Keratinocyte (primary cell): Measurements from ENCODE around the gene CTXN1.

Source experiments
- EZH2 ChIP-seq: IDR thresholded peaks from one replicate; pipeline ENCODE4 v1.6.1; 2012; ENCODE audit warnings: inconsistent platforms, mild to moderate bottlenecking, low read length, moderate library complexity
- TF ChIP-seq, protein P1 (sequence below), 3 experiments: IDR thresholded peaks in 1 of 3; conservative IDR thresholded peaks in 1 of 3; optimal IDR thresholded peaks in 1 of 3; 2 replicates in 2 of 3; 3 replicates in 1 of 3; pipeline versions ENCODE3 to v1.5.1; 2011; ENCODE audit warnings: low read length in 3 of 3, mild to moderate bottlenecking in 3 of 3, moderate library complexity in 2 of 3, control low read depth in 1 of 3, inconsistent platforms in 1 of 3; ENCODE audit not compliant: insufficient read depth in 2 of 3; ENCODE audit errors: extremely low read depth in 1 of 3

DNA sequence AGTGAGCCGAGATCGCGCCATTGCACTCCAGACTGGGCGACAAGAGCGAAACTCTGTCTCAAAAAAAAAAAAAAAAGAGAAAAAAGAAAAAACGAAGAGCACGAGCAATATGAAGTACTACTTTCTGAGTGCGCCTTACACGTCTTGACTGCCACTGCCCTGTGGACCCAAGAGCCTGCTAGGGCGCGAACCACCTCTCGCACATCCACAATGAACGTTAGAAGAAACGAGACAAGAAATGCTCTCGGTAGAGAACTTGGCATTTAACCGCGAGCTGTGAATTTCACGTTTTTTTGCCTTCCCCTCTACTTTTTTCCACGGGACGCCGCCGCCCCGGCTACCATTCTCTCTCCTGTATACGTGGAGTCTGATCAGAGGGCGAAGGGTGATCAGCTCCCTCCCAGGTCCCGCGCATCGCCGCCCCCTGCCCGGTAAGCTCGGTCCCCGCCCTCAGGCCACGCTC, 17.1 kb upstream of the CTXN1 start:
- TF ChIP-seq, protein P1, sequence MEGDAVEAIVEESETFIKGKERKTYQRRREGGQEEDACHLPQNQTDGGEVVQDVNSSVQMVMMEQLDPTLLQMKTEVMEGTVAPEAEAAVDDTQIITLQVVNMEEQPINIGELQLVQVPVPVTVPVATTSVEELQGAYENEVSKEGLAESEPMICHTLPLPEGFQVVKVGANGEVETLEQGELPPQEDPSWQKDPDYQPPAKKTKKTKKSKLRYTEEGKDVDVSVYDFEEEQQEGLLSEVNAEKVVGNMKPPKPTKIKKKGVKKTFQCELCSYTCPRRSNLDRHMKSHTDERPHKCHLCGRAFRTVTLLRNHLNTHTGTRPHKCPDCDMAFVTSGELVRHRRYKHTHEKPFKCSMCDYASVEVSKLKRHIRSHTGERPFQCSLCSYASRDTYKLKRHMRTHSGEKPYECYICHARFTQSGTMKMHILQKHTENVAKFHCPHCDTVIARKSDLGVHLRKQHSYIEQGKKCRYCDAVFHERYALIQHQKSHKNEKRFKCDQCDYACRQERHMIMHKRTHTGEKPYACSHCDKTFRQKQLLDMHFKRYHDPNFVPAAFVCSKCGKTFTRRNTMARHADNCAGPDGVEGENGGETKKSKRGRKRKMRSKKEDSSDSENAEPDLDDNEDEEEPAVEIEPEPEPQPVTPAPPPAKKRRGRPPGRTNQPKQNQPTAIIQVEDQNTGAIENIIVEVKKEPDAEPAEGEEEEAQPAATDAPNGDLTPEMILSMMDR (optimal IDR thresholded peaks at IDR 0.05 in 1 of 3, IDR thresholded peaks at IDR 0.05 in 1 of 3, conservative IDR thresholded peaks at IDR 0.05 in 1 of 3; ENCODE audit: extremely low read depth in 1 of 3, insufficient read depth in 2 of 3, low read length in 3 of 3) = no peak
- TF ChIP-seq EZH2 = no peak
